ENCODE data around the gene TMEM191B. TPM values are rescaled to one million over a fixed set of nuclear protein-coding genes. Genes with fewer than 3 reads are reported as not detected.
"Not testable (repeated sequence)": the region's sequence is repeated elsewhere in the genome, so short reads cannot be mapped to it uniquely, and the experiment has no call there.

The TMEM191B gene
- polyA plus RNA-seq, 1 donor from 2014 or later: 47.9 TPM

DNA sequence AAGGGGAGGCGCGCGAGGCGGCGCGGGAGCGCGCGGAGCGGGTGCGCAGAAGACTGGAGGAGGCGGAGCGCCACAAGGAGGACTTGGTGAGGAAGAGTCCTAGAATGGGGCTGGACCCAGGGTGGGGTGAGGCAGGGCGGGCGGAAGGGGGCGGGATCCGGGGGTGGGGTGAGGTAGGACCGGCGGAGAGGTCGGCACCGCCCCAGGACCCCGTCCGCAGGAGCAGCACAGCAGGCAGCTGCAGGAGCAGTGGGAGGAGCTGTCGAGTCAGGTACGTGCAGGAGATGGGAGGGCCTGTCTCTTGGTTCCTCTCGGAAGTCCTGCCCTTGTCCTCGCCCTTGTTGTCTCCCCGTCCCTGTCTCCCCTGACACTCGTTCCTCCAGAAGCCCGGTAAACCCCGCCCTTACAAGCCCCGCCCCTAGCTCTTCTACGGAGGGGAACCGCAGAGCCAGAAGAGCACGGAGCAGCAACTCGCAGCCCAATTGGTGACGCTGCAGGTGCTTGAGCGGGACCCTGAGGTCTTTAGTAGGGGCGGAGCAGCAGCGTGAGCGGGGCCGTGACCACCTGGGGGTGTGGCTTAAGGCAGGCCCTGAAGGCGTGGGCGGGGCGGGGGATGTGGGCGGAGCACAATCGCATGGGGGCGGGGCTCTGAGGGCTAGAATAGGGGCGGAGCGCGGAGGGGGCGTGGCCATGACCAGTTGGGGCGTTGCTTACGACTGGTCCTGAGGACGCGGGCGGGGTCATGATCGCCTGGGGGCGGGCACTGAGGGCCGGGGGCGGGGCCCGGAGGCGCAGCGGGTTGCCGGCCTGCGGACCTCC lies 1.2 kb downstream of the TMEM191B start:
- H3K9me3 ChIP-seq (ENCODE audit: low read length); H3K4me2 ChIP-seq (ENCODE audit: low read length); H4K20me1 ChIP-seq (ENCODE audit: insufficient read depth); H3K9me2 ChIP-seq (ENCODE audit: insufficient read depth, low read length); H3F3A ChIP-seq (ENCODE audit: insufficient read depth, low read length, poor library complexity, severe bottlenecking); H3K36me3 ChIP-seq (ENCODE audit: insufficient read depth, low read length); H3K27me3 ChIP-seq (ENCODE audit: insufficient read depth, low read depth, low read length); H3K79me2 ChIP-seq (replicated peaks; ENCODE audit: insufficient read depth, low read length); H3K9ac ChIP-seq (ENCODE audit: low read length); H3K27ac ChIP-seq (ENCODE audit: low read length); H3K4me3 ChIP-seq (ENCODE audit: low read length); H2AFZ ChIP-seq (ENCODE audit: low read depth, low read length): not testable (repeated sequence)

DNA sequence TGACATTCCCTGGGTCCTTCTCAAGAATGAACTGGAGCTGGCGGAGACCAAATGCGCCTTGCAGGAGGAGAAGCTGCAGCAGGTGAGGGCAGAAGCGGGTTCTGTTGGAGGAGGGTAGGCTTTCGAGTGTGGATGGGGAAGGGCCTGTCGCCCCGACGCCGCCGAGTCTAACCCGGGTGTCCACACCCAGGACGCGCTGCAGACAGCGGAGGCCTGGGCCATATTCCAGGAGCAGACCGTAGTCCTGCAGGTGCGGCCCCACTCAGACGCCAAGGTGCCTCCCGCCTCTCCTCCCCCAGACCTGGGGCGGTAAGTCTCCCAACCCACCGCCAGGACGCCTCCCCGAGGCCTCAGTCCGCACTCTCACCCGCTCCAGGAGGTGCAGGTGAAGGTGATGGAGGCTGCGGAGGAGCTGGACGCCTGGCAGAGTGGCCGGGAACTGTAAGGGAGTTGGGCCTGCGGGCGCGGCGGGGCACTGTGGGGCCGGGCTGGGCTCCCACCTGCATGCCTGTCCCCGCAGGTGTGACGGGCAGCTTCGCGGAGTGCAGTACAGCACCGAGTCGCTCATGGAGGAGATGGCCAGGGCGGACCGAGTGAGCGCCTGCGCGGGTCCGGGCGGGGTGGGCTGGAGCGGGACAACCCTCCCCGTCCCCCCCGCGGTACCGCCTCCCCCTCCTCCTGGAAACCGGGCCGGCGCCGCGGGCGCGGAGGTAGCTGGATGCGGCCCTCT lies 2.0 kb downstream of the TMEM191B start:
- H3F3A ChIP-seq (ENCODE audit: insufficient read depth, low read length, poor library complexity, severe bottlenecking); H3K27ac ChIP-seq (ENCODE audit: low read length); H3K4me3 ChIP-seq (ENCODE audit: low read length); H2AFZ ChIP-seq (ENCODE audit: low read depth, low read length); H3K27me3 ChIP-seq (ENCODE audit: insufficient read depth, low read depth, low read length); H4K20me1 ChIP-seq (ENCODE audit: insufficient read depth); H3K9me2 ChIP-seq (ENCODE audit: insufficient read depth, low read length); H3K79me2 ChIP-seq (replicated peaks; ENCODE audit: insufficient read depth, low read length); H3K36me3 ChIP-seq (ENCODE audit: insufficient read depth, low read length); H3K4me2 ChIP-seq (ENCODE audit: low read length); H3K9me3 ChIP-seq (ENCODE audit: low read length); H3K9ac ChIP-seq (ENCODE audit: low read length): not testable (repeated sequence)

DNA sequence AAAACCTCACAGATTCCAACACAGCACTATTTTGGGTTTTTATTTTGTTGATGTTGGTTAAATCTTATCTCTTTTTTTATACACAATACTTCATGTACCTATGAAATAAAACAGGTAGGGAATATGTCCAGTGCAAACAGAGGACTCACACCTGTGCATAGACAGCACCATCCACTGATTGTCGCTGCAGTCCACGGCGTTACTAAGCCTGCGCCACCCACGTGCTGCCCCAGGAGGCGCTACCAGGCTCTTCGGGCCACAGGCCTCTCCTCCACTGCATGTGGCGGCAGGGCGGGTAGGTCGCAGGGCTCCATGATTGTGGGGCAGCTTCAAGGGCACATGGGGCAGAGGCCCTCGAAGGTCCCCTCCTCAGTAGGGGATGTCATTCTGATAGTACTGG lies 6.0 kb downstream of the TMEM191B start:
- H3F3A ChIP-seq (ENCODE audit: insufficient read depth, low read length, poor library complexity, severe bottlenecking); H3K27me3 ChIP-seq (ENCODE audit: insufficient read depth, low read depth, low read length); H3K36me3 ChIP-seq (ENCODE audit: insufficient read depth, low read length); H3K4me3 ChIP-seq (ENCODE audit: low read length); H3K9me3 ChIP-seq (ENCODE audit: low read length); H3K79me2 ChIP-seq (replicated peaks; ENCODE audit: insufficient read depth, low read length); H3K9ac ChIP-seq (ENCODE audit: low read length); H3K9me2 ChIP-seq (ENCODE audit: insufficient read depth, low read length); H4K20me1 ChIP-seq (ENCODE audit: insufficient read depth); H3K4me2 ChIP-seq (ENCODE audit: low read length); H2AFZ ChIP-seq (ENCODE audit: low read depth, low read length); H3K27ac ChIP-seq (ENCODE audit: low read length): not testable (repeated sequence)

DNA sequence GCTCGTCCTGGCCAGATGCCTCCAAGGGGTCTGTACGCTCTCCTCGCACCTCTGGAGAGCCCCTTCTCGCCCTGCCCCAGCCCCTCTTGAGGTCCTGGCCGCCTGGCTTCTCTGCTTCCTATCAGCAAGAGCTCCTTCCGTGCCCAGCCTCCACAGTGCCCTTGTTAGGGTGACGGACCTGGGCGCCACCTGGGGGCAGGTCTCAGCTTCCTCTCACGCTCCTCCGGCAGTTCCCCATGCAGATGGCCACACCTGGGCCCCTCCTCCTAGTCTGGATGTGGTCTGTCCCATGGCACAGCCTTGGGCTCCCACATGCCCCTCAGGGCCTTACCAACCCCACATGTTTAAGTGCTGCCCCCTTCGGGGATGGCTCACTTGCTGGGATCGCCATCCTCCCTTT lies 6.7 kb downstream of the TMEM191B start:
- not testable (repeated sequence) for H3F3A ChIP-seq (ENCODE audit: insufficient read depth, low read length, poor library complexity, severe bottlenecking); H3K79me2 ChIP-seq (replicated peaks; ENCODE audit: insufficient read depth, low read length); H3K9me2 ChIP-seq (ENCODE audit: insufficient read depth, low read length); H3K36me3 ChIP-seq (ENCODE audit: insufficient read depth, low read length); H2AFZ ChIP-seq (ENCODE audit: low read depth, low read length); H3K9me3 ChIP-seq (ENCODE audit: low read length); H3K9ac ChIP-seq (ENCODE audit: low read length); H3K4me3 ChIP-seq (ENCODE audit: low read length); H3K4me2 ChIP-seq (ENCODE audit: low read length); H3K27ac ChIP-seq (ENCODE audit: low read length); H4K20me1 ChIP-seq (ENCODE audit: insufficient read depth); H3K27me3 ChIP-seq (ENCODE audit: insufficient read depth, low read depth, low read length)

DNA sequence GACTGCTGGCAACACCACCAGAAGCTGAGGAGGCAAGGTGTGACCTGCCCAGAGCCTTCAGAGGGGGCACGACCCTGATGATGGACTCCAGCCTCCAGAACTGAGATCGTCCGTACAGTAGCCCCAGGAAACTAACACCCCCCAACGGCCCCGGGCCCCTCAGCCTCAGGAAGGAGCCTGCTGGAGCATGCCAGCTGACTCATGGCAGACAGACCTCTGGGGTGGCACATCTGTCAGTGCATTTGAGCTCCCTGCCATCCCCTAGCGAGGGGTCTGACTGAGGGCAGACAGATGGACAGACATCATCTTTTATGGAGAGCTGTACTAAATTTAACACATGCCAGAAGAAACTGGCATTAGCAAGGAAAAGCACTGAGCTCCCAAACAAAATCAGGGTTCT lies 12.4 kb downstream of the TMEM191B start:
- H3K9me3 ChIP-seq (ENCODE audit: low read length); H3F3A ChIP-seq (ENCODE audit: insufficient read depth, low read length, poor library complexity, severe bottlenecking); H3K36me3 ChIP-seq (ENCODE audit: insufficient read depth, low read length); H3K27ac ChIP-seq (ENCODE audit: low read length); H3K9ac ChIP-seq (ENCODE audit: low read length); H2AFZ ChIP-seq (ENCODE audit: low read depth, low read length); H3K9me2 ChIP-seq (ENCODE audit: insufficient read depth, low read length); H3K27me3 ChIP-seq (ENCODE audit: insufficient read depth, low read depth, low read length); H3K4me2 ChIP-seq (ENCODE audit: low read length); H3K4me3 ChIP-seq (ENCODE audit: low read length); H3K79me2 ChIP-seq (replicated peaks; ENCODE audit: insufficient read depth, low read length); H4K20me1 ChIP-seq (ENCODE audit: insufficient read depth): not testable (repeated sequence)

DNA sequence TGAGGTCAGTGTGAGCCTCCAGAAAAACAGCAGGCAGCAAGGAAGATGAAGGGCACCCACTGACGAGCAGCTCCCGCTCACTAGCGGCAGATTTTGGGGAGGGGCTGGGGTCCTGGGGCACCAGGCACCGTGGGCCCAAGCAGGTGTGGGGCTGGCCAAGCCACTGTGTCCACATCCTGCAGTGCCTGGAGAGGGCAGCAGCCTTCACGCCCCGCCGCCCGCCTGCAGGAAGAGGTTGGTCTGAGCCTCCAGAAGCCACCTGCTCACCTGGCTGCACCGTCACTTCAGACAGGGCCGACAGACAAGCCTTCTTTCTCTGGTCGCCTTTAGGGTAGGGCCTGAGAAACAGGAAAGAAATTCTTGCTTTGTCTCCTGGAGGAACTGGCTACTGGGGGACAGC lies 15.8 kb downstream of the TMEM191B start:
- not testable (repeated sequence) for H2AFZ ChIP-seq (ENCODE audit: low read depth, low read length); H4K20me1 ChIP-seq (ENCODE audit: insufficient read depth); H3K36me3 ChIP-seq (ENCODE audit: insufficient read depth, low read length); H3K9me3 ChIP-seq (ENCODE audit: low read length); H3K27ac ChIP-seq (ENCODE audit: low read length); H3K79me2 ChIP-seq (replicated peaks; ENCODE audit: insufficient read depth, low read length); H3K9me2 ChIP-seq (ENCODE audit: insufficient read depth, low read length); H3K9ac ChIP-seq (ENCODE audit: low read length); H3K4me2 ChIP-seq (ENCODE audit: low read length); H3F3A ChIP-seq (ENCODE audit: insufficient read depth, low read length, poor library complexity, severe bottlenecking); H3K27me3 ChIP-seq (ENCODE audit: insufficient read depth, low read depth, low read length); H3K4me3 ChIP-seq (ENCODE audit: low read length)

DNA sequence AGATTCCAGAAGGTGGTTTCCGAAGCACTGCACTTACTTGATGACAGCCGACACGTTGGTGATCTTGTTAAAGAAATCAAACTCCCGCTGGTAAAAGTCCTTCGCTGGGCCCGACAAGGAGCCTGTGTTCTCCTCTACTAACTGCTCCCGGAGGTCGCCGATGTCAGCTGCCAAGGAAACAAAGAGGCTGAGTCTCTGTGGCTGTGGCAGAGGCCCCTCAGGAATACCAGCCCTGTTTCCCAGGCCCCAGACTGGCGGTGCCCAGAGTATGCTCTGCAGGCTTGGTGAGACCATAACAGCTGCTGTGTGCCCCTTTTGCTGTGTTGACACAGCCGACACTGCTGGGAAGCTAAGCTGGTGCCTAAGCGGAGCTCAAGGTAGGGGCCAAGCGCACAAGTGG lies 17.0 kb downstream of the TMEM191B start:
- H3K4me3 ChIP-seq (ENCODE audit: low read length); H3K79me2 ChIP-seq (replicated peaks; ENCODE audit: insufficient read depth, low read length); H4K20me1 ChIP-seq (ENCODE audit: insufficient read depth); H3K9ac ChIP-seq (ENCODE audit: low read length); H3K4me2 ChIP-seq (ENCODE audit: low read length); H3F3A ChIP-seq (ENCODE audit: insufficient read depth, low read length, poor library complexity, severe bottlenecking); H3K27me3 ChIP-seq (ENCODE audit: insufficient read depth, low read depth, low read length); H3K9me3 ChIP-seq (ENCODE audit: low read length); H3K9me2 ChIP-seq (ENCODE audit: insufficient read depth, low read length); H3K36me3 ChIP-seq (ENCODE audit: insufficient read depth, low read length); H3K27ac ChIP-seq (ENCODE audit: low read length); H2AFZ ChIP-seq (ENCODE audit: low read depth, low read length): not testable (repeated sequence)
